ENCODE measurements around the gene ITPKA.

ITPKA gene

GRCh38 chr15:41480396-41481140 lies 13.1 kb upstream of the ITPKA start:
- Histone ChIP-seq H3K27ac (ENCODE audit: low read length) (no peak overlapping the region), H3K27me3 (ENCODE audit: low read depth, low read length) (no peaks in the 10 kb centered on the region), H3K4me1 (ENCODE audit: control insufficient read depth in 1 of 2, insufficient read depth in 2 of 2, low read length in 2 of 2) (no peaks in the 10 kb centered on the region), H3K4me3 (ENCODE audit: low read depth in 1 of 2, low read length in 2 of 2) (no peak overlapping the region), H3K9me3 (ENCODE audit: control insufficient read depth in 1 of 2, low read length in 2 of 2) (no peaks in the 10 kb centered on the region), H3K36me3 (ENCODE audit: control insufficient read depth in 1 of 2, insufficient read depth in 2 of 2, low read length in 2 of 2) (peaks cover 43 to 72% of the 10 kb centered on the region in 2 donors)

GRCh38 chr15:41482110-41482877 lies 11.4 kb upstream of the ITPKA start:
- H3K9me3 ChIP-seq (ENCODE audit: control insufficient read depth in 1 of 2, low read length in 2 of 2), result no peaks in the 10 kb centered on the region
- H3K27me3 ChIP-seq (ENCODE audit: low read depth, low read length), result no peaks in the 10 kb centered on the region
- no peaks in the 10 kb centered on the region for H3K4me1 ChIP-seq (ENCODE audit: control insufficient read depth in 1 of 2, insufficient read depth in 2 of 2, low read length in 2 of 2)
- H3K27ac ChIP-seq (ENCODE audit: low read length), result no peak overlapping the region
- H3K36me3 ChIP-seq (ENCODE audit: control insufficient read depth in 1 of 2, insufficient read depth in 2 of 2, low read length in 2 of 2), result peaks cover 27 to 54% of the 10 kb centered on the region in 2 donors
- no peak overlapping the region for H3K4me3 ChIP-seq (ENCODE audit: low read depth in 1 of 2, low read length in 2 of 2)

GRCh38 chr15:41483115-41483514 lies 10.6 kb upstream of the ITPKA start:
- Histone ChIP-seq H3K4me3 (ENCODE audit: low read depth in 1 of 2, low read length in 2 of 2) (no peak overlapping the region), H3K4me1 (ENCODE audit: control insufficient read depth in 1 of 2, insufficient read depth in 2 of 2, low read length in 2 of 2) (no peaks in the 10 kb centered on the region), H3K36me3 (ENCODE audit: control insufficient read depth in 1 of 2, insufficient read depth in 2 of 2, low read length in 2 of 2) (peaks cover 25 to 48% of the 10 kb centered on the region in 2 donors), H3K27ac (ENCODE audit: low read length) (peak overlapping the region; percentile 52), H3K9me3 (ENCODE audit: control insufficient read depth in 1 of 2, low read length in 2 of 2) (no peaks in the 10 kb centered on the region), H3K27me3 (ENCODE audit: low read depth, low read length) (no peaks in the 10 kb centered on the region)

- Histone ChIP-seq H3K36me3 (ENCODE audit: control insufficient read depth in 1 of 2, insufficient read depth in 2 of 2, low read length in 2 of 2) (peaks cover 22 to 46% of the 10 kb centered on the region in 2 donors), H3K4me3 (ENCODE audit: low read depth in 1 of 2, low read length in 2 of 2) (no peak overlapping the region), H3K4me1 (ENCODE audit: control insufficient read depth in 1 of 2, insufficient read depth in 2 of 2, low read length in 2 of 2) (no peaks in the 10 kb centered on the region), H3K9me3 (ENCODE audit: control insufficient read depth in 1 of 2, low read length in 2 of 2) (no peaks in the 10 kb centered on the region), H3K27me3 (ENCODE audit: low read depth, low read length) (no peaks in the 10 kb centered on the region), H3K27ac (ENCODE audit: low read length) (no peak overlapping the region)
Observed at GRCh38 chr15:41483519-41483918, 10.2 kb upstream of the ITPKA start.

- H3K27ac ChIP-seq (ENCODE audit: low read length), result no peak overlapping the region
- H3K36me3 ChIP-seq (ENCODE audit: control insufficient read depth in 1 of 2, insufficient read depth in 2 of 2, low read length in 2 of 2), result peaks cover 9 to 30% of the 10 kb centered on the region in 2 donors
- H3K4me3 ChIP-seq (ENCODE audit: low read depth in 1 of 2, low read length in 2 of 2), result no peak overlapping the region
- no peaks in the 10 kb centered on the region for H3K9me3 ChIP-seq (ENCODE audit: control insufficient read depth in 1 of 2, low read length in 2 of 2)
- no peaks in the 10 kb centered on the region for H3K27me3 ChIP-seq (ENCODE audit: low read depth, low read length)
- no peaks in the 10 kb centered on the region for H3K4me1 ChIP-seq (ENCODE audit: control insufficient read depth in 1 of 2, insufficient read depth in 2 of 2, low read length in 2 of 2)
Observed at GRCh38 chr15:41484937-41485625, 8.6 kb upstream of the ITPKA start.

GRCh38 chr15:41486286-41486685 lies 7.4 kb upstream of the ITPKA start:
- H3K9me3 ChIP-seq (ENCODE audit: control insufficient read depth in 1 of 2, low read length in 2 of 2), result no peaks in the 10 kb centered on the region
- no peaks in the 10 kb centered on the region for H3K4me1 ChIP-seq (ENCODE audit: control insufficient read depth in 1 of 2, insufficient read depth in 2 of 2, low read length in 2 of 2)
- H3K27me3 ChIP-seq (ENCODE audit: low read depth, low read length), result peaks cover 4% of the 10 kb centered on the region
- H3K27ac ChIP-seq (ENCODE audit: low read length), result no peak overlapping the region
- no peak overlapping the region for H3K4me3 ChIP-seq (ENCODE audit: low read depth in 1 of 2, low read length in 2 of 2)
- H3K36me3 ChIP-seq (ENCODE audit: control insufficient read depth in 1 of 2, insufficient read depth in 2 of 2, low read length in 2 of 2), result peaks cover 0 to 18% of the 10 kb centered on the region in 2 donors

GRCh38 chr15:41487381-41487780 lies 6.3 kb upstream of the ITPKA start:
- H3K27me3 ChIP-seq (ENCODE audit: low read depth, low read length), result peaks cover 9% of the 10 kb centered on the region
- no peak overlapping the region for H3K27ac ChIP-seq (ENCODE audit: low read length)
- peaks cover 0 to 2% of the 10 kb centered on the region in 2 donors for H3K4me1 ChIP-seq (ENCODE audit: control insufficient read depth in 1 of 2, insufficient read depth in 2 of 2, low read length in 2 of 2)
- H3K4me3 ChIP-seq (ENCODE audit: low read depth in 1 of 2, low read length in 2 of 2), result no peak overlapping the region
- H3K9me3 ChIP-seq (ENCODE audit: control insufficient read depth in 1 of 2, low read length in 2 of 2), result no peaks in the 10 kb centered on the region
- H3K36me3 ChIP-seq (ENCODE audit: control insufficient read depth in 1 of 2, insufficient read depth in 2 of 2, low read length in 2 of 2), result peaks cover 0 to 8% of the 10 kb centered on the region in 2 donors

GRCh38 chr15:41487802-41488201 lies 5.9 kb upstream of the ITPKA start:
- Histone ChIP-seq H3K27ac (ENCODE audit: low read length) (no peak overlapping the region), H3K4me3 (ENCODE audit: low read depth in 1 of 2, low read length in 2 of 2) (no peak overlapping the region), H3K9me3 (ENCODE audit: control insufficient read depth in 1 of 2, low read length in 2 of 2) (no peaks in the 10 kb centered on the region), H3K36me3 (ENCODE audit: control insufficient read depth in 1 of 2, insufficient read depth in 2 of 2, low read length in 2 of 2) (peaks cover 0 to 5% of the 10 kb centered on the region in 2 donors), H3K27me3 (ENCODE audit: low read depth, low read length) (peaks cover 12% of the 10 kb centered on the region), H3K4me1 (ENCODE audit: control insufficient read depth in 1 of 2, insufficient read depth in 2 of 2, low read length in 2 of 2) (peaks cover 4 to 6% of the 10 kb centered on the region in 2 donors)

GRCh38 chr15:41489641-41490040 lies 4.0 kb upstream of the ITPKA start:
- Histone ChIP-seq H3K4me1 (ENCODE audit: control insufficient read depth in 1 of 2, insufficient read depth in 2 of 2, low read length in 2 of 2) (peaks cover 7 to 20% of the 10 kb centered on the region in 2 donors), H3K36me3 (ENCODE audit: control insufficient read depth in 1 of 2, insufficient read depth in 2 of 2, low read length in 2 of 2) (no peaks in the 10 kb centered on the region), H3K4me3 (ENCODE audit: low read depth in 1 of 2, low read length in 2 of 2) (no peak overlapping the region), H3K9me3 (ENCODE audit: control insufficient read depth in 1 of 2, low read length in 2 of 2) (no peaks in the 10 kb centered on the region), H3K27me3 (ENCODE audit: low read depth, low read length) (peaks cover 16% of the 10 kb centered on the region), H3K27ac (ENCODE audit: low read length) (no peak overlapping the region)

- H3K27me3 ChIP-seq (ENCODE audit: low read depth, low read length), result peaks cover 20% of the 10 kb centered on the region
- peaks cover 7 to 27% of the 10 kb centered on the region in 2 donors for H3K4me1 ChIP-seq (ENCODE audit: control insufficient read depth in 1 of 2, insufficient read depth in 2 of 2, low read length in 2 of 2)
- H3K4me3 ChIP-seq (ENCODE audit: low read depth in 1 of 2, low read length in 2 of 2), result no peak overlapping the region
- H3K9me3 ChIP-seq (ENCODE audit: control insufficient read depth in 1 of 2, low read length in 2 of 2), result no peaks in the 10 kb centered on the region
- no peak overlapping the region for H3K27ac ChIP-seq (ENCODE audit: low read length)
- no peaks in the 10 kb centered on the region for H3K36me3 ChIP-seq (ENCODE audit: control insufficient read depth in 1 of 2, insufficient read depth in 2 of 2, low read length in 2 of 2)
Observed at GRCh38 chr15:41490355-41490754, 3.3 kb upstream of the ITPKA start.

- Histone ChIP-seq H3K4me3 (ENCODE audit: low read depth in 1 of 2, low read length in 2 of 2) (no peak overlapping the region), H3K36me3 (ENCODE audit: control insufficient read depth in 1 of 2, insufficient read depth in 2 of 2, low read length in 2 of 2) (no peaks in the 10 kb centered on the region), H3K9me3 (ENCODE audit: control insufficient read depth in 1 of 2, low read length in 2 of 2) (no peaks in the 10 kb centered on the region), H3K4me1 (ENCODE audit: control insufficient read depth in 1 of 2, insufficient read depth in 2 of 2, low read length in 2 of 2) (peaks cover 7 to 35% of the 10 kb centered on the region in 2 donors), H3K27me3 (ENCODE audit: low read depth, low read length) (peaks cover 20% of the 10 kb centered on the region), H3K27ac (ENCODE audit: low read length) (no peak overlapping the region)
Observed at GRCh38 chr15:41491889-41492288, 1.8 kb upstream of the ITPKA start.

Measured in muscle layer of duodenum (tissue), 2 donors.